ENCODE results near the gene DLEC1. TPM values are rescaled to one million over a fixed set of nuclear protein-coding genes. Genes with fewer than 3 reads are reported as not detected.

Gene DLEC1
- total and polyA plus RNA-seq, 2 experiments from 2014 or later, result 0.31 to 0.66 TPM

- TF ChIP-seq ETS1 (IDR thresholded peaks at IDR 0.05), result no peak
- no peak for TF ChIP-seq POLR2AphosphoS5 (IDR thresholded peaks at IDR 0.05; ENCODE audit: low read depth)
- no peak for TF ChIP-seq STAT1 (IDR thresholded peaks at IDR 0.05; ENCODE audit: unreplicated experiment)
- TF ChIP-seq NANOG (IDR thresholded peaks at IDR 0.05; ENCODE audit: borderline replicate concordance), result no peak
- TF ChIP-seq CTCF (conservative IDR thresholded peaks at IDR 0.05; ENCODE audit: low read depth in 2 of 2), result no peak
- TF ChIP-seq CREB1 (CRISPR knock-in tag; IDR thresholded peaks at IDR 0.05; ENCODE audit: low read depth), result no peak
- TF ChIP-seq EZH2phosphoT487 (IDR thresholded peaks at IDR 0.05; ENCODE audit: unreplicated experiment), result no peak
- no peak for TF ChIP-seq EZH2 (IDR thresholded peaks at IDR 0.05; ENCODE audit: low read depth, unreplicated experiment)
Measured at GRCh38 chr3:38002291-38002876, 36.6 kb upstream of the DLEC1 start (continued).

DNA sequence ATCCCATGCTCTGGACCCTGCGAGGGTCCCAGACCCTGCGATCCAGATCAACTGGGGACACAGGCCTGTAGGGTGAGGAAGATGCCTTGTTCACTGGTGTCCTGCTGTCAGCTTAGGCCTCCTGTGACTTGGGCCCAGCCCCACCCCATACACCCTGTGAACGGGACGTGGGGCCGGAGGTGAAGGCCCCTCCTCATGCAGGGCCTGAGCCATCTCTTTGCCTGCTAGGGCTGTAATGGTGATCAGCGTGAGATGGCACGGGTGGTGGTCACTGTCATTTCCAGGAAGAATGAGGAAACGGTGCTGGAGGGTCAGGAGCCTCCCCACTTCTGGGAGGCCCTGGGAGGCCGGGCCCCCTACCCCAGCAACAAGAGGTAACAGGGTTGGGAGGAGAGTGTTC, 36.1 kb upstream of the DLEC1 start:
- no peak overlapping the region for H3K27ac Mint-ChIP-seq
- H4K20me1 ChIP-seq (replicated peaks; ENCODE audit: insufficient read depth), result no peaks in the 10 kb centered on the region
- peaks cover 10% of the 10 kb centered on the region for H3K27me3 Mint-ChIP-seq (ENCODE audit: insufficient read depth, low read depth, poor library complexity)
- no peak for ATAC-seq
- H3K4me3 ChIP-seq, result no peak overlapping the region
- peaks cover 3% of the 10 kb centered on the region; the same call in 1 of the 3 replicates for H3K36me3 Mint-ChIP-seq (ENCODE audit: low read depth)
- no peaks in the 10 kb centered on the region for H3K9me2 ChIP-seq (ENCODE audit: insufficient read depth)
- H3K4me1 Mint-ChIP-seq, result peaks cover 15% of the 10 kb centered on the region
- TF ChIP-seq NANOG (IDR thresholded peaks at IDR 0.05; ENCODE audit: borderline replicate concordance) (no peak), POLR2AphosphoS5 (IDR thresholded peaks at IDR 0.05; ENCODE audit: low read depth) (no peak), ZNF462 (CRISPR knock-in tag; IDR thresholded peaks at IDR 0.05) (no peak), EZH2 (IDR thresholded peaks at IDR 0.05; ENCODE audit: low read depth, unreplicated experiment) (no peak), ETS1 (IDR thresholded peaks at IDR 0.05) (no peak), JUNB (IDR thresholded peaks at IDR 0.05; ENCODE audit: unreplicated experiment) (no peak)
- no peak for DNase-seq (ENCODE audit: low spot score)
- no peaks in the 10 kb centered on the region for H3K9me3 Mint-ChIP-seq
- no peak overlapping the region for H3K27ac ChIP-seq (ENCODE audit: low read depth)
- H2AFZ ChIP-seq, result no peak overlapping the region
- no peaks in the 10 kb centered on the region; the same call in 1 of the 2 replicates for H3K27me3 ChIP-seq (ENCODE audit: insufficient read depth)
- H3K4me1 ChIP-seq (ENCODE audit: insufficient read depth), result peaks cover 7% of the 10 kb centered on the region
- no peaks in the 10 kb centered on the region for H3K79me2 ChIP-seq (replicated peaks; ENCODE audit: insufficient read depth)
- H3F3A ChIP-seq (replicated peaks; ENCODE audit: low read depth), result no peaks in the 10 kb centered on the region
- no peak overlapping the region for H3K4me3 Mint-ChIP-seq
- H3K4me2 ChIP-seq, result no peak overlapping the region
- no peaks in the 10 kb centered on the region for H3K36me3 ChIP-seq (ENCODE audit: insufficient read depth)

All from GM23338 (cell line).